Urinary bladder (tissue), 4 donors: ENCODE data around the gene SLC12A5. TPM values are rescaled to one million over a fixed set of nuclear protein-coding genes. Genes with fewer than 3 reads are reported as not detected.

Source experiments
- DNase-seq: peaks from one replicate; pipeline ENCODE4 v3.0.0-alpha.2; 2015; ENCODE audit errors: extremely low spot score
- H3K27ac ChIP-seq: one replicate; pipeline ENCODE4 v1.5.1; 2013; ENCODE audit warnings: low read depth, mild to moderate bottlenecking, moderate library complexity
- H3K36me3 ChIP-seq: one replicate; pipeline ENCODE4 v1.6.1; 2013; ENCODE audit warnings: mild to moderate bottlenecking, moderate library complexity; ENCODE audit not compliant: insufficient read depth
- H3K4me1 ChIP-seq: one replicate; pipeline ENCODE4 v1.6.1; 2013; ENCODE audit warnings: mild to moderate bottlenecking, moderate library complexity; ENCODE audit not compliant: insufficient read depth
- H3K4me3 ChIP-seq: one replicate; pipeline ENCODE4 v1.5.1; 2013; ENCODE audit warnings: low read depth, low read length
- WGBS: extraction: QIAGEN DNeasy Blood & Tissue Kit; methylation state at CpG from one replicate; pipeline ENCODE4 v1.1.7; 2013; 5-methylcytosine and 5-hydroxymethylcytosine counted together
- polyA plus RNA-seq: library from polyadenylated mRNA; stranded (reverse); fragments of 200-250 nt; gene quantifications from one replicate; pipeline ENCODE4 v1.2.3, GENCODE V29; 2013
- total RNA-seq: library from RNA; depleted of rRNA; stranded (reverse); fragments of >200 nt; gene quantifications from one replicate; pipeline ENCODE4 v1.2.3, GENCODE V29; 2014
- donor health status: healthy with polysubstance abuse.
- donor health status: healthy.

The SLC12A5 gene
- total and polyA plus RNA-seq, 2 donors: 0.69 to 1.5 TPM

GRCh38 chr20:46046588-46047310, 17.7 kb downstream of the SLC12A5 start:
- no peaks in the 10 kb centered on the region for H3K36me3 ChIP-seq
- WGBS: 76% methylated on average over 8 of the region's 8 CpGs
- no peak overlapping the region for H3K4me3 ChIP-seq
- H3K4me1 ChIP-seq: no peaks in the 10 kb centered on the region
- H3K27ac ChIP-seq: no peak overlapping the region
- no peak for DNase-seq

DNA sequence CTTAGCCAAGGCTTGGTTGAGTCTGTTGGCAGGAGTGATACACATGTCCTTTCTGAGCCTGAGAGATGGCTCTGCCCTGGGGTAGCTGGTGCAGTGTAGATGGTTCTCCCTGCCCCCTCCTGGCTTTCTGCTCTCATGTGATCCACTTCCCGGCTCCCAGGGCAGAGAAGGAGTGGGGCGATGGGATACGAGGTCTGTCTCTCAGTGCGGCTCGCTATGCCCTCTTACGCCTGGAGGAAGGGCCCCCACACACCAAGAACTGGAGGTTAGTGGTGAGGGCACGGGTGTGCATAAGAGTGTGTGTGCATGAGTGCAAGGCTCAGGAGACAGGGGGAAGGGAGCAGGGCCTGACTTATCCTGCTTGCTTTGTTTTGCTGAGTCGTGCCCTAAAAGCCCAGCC, 18.8 kb downstream of the SLC12A5 start:
- Histone ChIP-seq H3K4me1 (no peaks in the 10 kb centered on the region), H3K4me3 (no peak overlapping the region), H3K27ac (no peak overlapping the region), H3K36me3 (no peaks in the 10 kb centered on the region)
- no peak for DNase-seq
- whole genome bisulfite sequencing: 67% methylated on average over 8 of the region's 8 CpGs

- DNase-seq: no peak
- H3K27ac ChIP-seq: no peak overlapping the region
- no peaks in the 10 kb centered on the region for H3K4me1 ChIP-seq
- 86% methylated on average over 4 of the region's 4 CpGs for WGBS
- no peak overlapping the region for H3K4me3 ChIP-seq
- no peaks in the 10 kb centered on the region for H3K36me3 ChIP-seq
Observed at GRCh38 chr20:46049190-46049589, 20.2 kb downstream of the SLC12A5 start.

- no peak for DNase-seq
- no peak overlapping the region for H3K27ac ChIP-seq
Observed at GRCh38 chr20:46049815-46050214, 20.8 kb downstream of the SLC12A5 start.

DNA sequence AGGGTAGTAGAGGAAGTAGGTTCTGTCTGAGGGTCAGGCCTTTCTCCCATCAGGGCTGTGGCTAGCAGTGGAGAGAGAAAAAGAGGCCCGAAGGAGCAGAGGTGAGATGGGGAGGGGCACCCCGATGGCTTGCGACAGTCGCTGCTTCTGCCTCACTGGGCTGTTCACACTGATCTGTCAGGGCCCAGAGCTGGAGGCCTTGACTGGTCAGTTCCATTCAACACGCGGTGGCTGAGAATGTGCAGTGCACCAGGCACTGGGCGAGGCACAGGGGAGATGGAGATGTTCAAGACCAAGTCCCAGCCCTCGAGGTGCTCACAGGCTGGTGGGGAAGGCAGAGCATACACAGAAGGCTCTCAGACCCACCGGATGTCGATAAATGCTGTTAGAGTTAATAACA, 21.4 kb downstream of the SLC12A5 start:
- H3K4me1 ChIP-seq: no peaks in the 10 kb centered on the region
- no peak overlapping the region for H3K4me3 ChIP-seq
- no peak for DNase-seq
- no peaks in the 10 kb centered on the region for H3K36me3 ChIP-seq
- no peak overlapping the region for H3K27ac ChIP-seq
- WGBS: 58% methylated on average over 10 of the region's 10 CpGs

More at GRCh38 chr20:46049815-46050214, 20.8 kb downstream of the SLC12A5 start:
- no peaks in the 10 kb centered on the region for H3K36me3 ChIP-seq
- no peaks in the 10 kb centered on the region for H3K4me1 ChIP-seq
- H3K4me3 ChIP-seq: no peak overlapping the region

GRCh38 chr20:46050885-46051284, 21.9 kb downstream of the SLC12A5 start:
- Histone ChIP-seq H3K4me3 (no peak overlapping the region), H3K4me1 (no peaks in the 10 kb centered on the region), H3K27ac (no peak overlapping the region), H3K36me3 (no peaks in the 10 kb centered on the region)
- DNase-seq: no peak

DNA sequence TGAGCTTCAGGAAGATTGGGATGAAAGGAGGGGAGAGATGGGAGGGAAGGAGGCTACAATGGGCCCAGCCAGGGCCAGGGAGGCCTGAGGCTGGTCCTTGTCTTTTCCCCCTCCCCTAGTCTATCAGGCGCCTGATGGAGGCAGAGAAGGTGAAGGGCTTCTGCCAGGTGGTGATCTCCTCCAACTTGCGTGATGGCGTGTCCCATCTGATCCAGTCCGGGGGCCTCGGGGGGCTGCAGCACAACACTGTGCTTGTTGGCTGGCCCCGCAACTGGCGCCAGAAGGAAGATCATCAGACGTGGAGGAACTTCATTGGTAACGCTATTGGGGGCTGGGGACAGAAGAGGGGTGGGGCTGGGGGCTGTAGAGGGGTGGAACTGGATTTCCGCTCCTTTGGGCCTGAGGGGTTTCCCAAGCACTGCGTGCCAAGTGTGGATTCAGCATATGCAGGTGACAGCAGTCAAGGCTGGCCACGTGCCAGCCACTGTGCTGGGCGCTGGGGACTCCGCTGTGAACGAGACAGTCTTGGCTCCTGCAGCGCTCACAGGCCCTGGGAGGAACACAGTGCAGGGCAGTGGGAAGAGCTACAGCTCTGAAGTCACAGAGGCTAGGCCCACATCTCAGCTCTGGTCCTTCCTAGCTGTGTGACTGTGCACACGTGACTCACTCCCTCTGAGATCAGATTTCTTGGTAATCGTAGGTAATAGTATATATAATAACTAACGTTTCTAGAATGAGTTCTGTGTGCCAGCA, 22.7 kb downstream of the SLC12A5 start:
- Histone ChIP-seq H3K4me1 (no peaks in the 10 kb centered on the region), H3K27ac (no peak overlapping the region), H3K4me3 (no peak overlapping the region), H3K36me3 (no peaks in the 10 kb centered on the region)
- 67% methylated on average over 19 of the region's 19 CpGs for WGBS
- no peak for DNase-seq

DNA sequence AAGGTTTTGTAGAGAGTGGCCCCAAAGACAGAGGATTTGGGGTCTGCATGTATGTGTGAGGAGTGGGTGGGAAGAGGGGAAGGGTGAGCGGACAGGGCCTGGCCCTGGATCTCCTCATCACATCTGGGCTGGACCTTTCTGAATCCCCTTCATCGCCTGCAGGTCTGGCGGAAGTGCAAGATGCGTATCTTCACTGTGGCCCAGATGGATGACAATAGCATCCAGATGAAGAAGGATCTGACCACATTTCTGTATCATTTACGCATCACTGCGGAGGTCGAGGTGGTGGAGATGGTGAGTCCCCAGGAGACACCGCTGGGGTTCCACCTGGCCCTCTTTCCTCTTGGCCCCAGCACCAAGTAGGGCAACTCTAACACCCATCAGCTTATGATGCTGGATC, 24.4 kb downstream of the SLC12A5 start:
- 85% methylated on average over 8 of the region's 8 CpGs for WGBS
- DNase-seq: no peak

DNA sequence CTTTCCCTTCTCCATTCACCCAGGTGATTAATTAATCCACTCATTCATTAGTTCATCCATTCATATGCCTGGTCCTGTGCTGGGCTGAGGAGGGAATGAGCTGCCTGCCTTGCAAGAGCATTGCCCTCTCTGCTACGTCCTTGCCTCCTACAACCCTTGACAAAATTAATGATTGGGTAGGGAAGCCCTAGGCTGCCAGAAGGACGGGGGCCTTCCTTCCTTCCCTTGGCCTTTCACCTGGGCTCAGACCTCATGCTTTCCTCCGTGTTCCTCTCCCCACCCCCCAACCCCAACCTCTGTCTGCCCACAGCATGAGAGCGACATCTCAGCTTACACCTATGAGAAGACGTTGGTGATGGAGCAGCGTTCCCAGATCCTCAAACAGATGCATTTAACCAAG, 25.6 kb downstream of the SLC12A5 start:
- WGBS: 54% methylated on average over 6 of the region's 6 CpGs
- Histone ChIP-seq H3K4me3 (no peak overlapping the region), H3K4me1 (no peaks in the 10 kb centered on the region), H3K27ac (no peak overlapping the region), H3K36me3 (no peaks in the 10 kb centered on the region)
- DNase-seq: no peak

More for the DNA sequence above, 24.4 kb downstream of the SLC12A5 start:
- Histone ChIP-seq H3K4me1 (no peaks in the 10 kb centered on the region), H3K36me3 (no peaks in the 10 kb centered on the region), H3K27ac (no peak overlapping the region), H3K4me3 (no peak overlapping the region)

DNA sequence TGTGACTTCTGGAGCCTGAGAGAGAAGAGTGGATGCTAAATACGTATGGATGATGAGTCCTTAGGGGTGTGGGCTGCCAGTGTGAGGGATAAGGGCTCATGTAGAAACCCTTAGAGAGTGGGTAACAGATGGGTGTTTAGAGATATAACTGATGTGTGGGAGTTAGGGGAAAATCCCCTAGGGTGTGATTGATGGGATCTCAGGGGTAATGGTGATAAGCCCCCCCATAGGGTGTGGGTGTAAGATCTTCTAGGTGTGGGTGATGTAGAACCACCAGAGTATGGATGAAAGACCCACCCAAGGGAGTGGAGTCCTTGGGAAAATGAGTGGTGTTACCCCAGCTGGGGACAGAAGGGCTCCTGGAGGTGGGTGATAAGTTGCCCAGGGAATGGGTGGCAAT, 26.3 kb downstream of the SLC12A5 start:
- H3K36me3 ChIP-seq: no peaks in the 10 kb centered on the region
- H3K4me3 ChIP-seq: no peak overlapping the region
- no peak for DNase-seq
- WGBS: 32% methylated on average over 1 of the region's 1 CpG
- no peak overlapping the region for H3K27ac ChIP-seq
- no peaks in the 10 kb centered on the region for H3K4me1 ChIP-seq

GRCh38 chr20:46056027-46056833, 27.2 kb downstream of the SLC12A5 start:
- Histone ChIP-seq H3K36me3 (no peaks in the 10 kb centered on the region), H3K4me3 (no peak overlapping the region), H3K4me1 (no peaks in the 10 kb centered on the region), H3K27ac (no peak overlapping the region)
- WGBS: 79% methylated on average over 15 of the region's 15 CpGs
- no peak for DNase-seq

GRCh38 chr20:46056970-46057855, 28.2 kb downstream of the SLC12A5 start:
- Histone ChIP-seq H3K27ac (no peak overlapping the region), H3K4me3 (no peak overlapping the region), H3K4me1 (no peaks in the 10 kb centered on the region), H3K36me3 (peaks cover 3% of the 10 kb centered on the region)
- no peak for DNase-seq
- WGBS: 14% methylated on average over 65 of the region's 65 CpGs
